GM19467 (cell line): ENCODE results near the gene ADGRD2.

Source experiments
- ATAC-seq: cut with Tn5 transposase; IDR thresholded peaks from one replicate; pipeline ENCODE4 v1.9.1; 2021; ENCODE audit warnings: mild to moderate bottlenecking, moderate library complexity; ENCODE audit not compliant: unreplicated experiment

ADGRD2 gene

DNA sequence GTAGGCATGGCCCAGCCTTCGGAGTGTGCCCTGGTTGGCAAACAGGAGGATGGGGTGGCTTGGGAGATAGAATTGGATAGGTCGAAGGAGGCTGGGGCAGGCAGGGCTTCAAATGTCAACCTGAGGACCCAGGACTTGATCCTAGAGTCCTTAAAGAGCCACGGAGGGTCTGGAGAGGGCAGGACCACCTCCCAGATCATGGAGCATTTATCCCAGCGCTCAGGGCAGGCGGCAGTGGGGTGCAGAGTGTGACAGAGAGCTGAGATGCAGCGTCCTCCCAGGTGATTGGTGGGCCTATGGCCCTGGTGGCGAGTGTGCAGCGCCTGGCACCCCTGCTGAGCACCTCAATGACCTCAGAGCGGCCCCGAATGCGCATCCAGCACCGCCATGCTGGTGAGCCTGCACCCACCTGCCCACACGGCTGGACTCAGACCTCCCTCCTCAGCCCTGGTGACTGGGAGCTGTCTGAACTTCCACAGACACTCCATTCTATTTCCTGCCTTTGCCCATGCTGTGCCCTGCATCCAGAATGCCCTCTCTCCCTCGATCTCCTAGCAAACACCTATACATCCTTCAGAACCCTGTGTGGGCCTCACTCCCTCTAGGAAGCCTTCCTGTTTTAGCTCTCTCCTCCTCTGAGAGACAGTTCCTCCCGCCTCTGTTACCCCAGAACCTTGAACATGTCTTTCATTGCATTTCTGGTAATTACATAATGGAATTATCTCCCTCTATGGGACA, 6.3 kb downstream of the ADGRD2 start:
- ATAC-seq = no peak

DNA sequence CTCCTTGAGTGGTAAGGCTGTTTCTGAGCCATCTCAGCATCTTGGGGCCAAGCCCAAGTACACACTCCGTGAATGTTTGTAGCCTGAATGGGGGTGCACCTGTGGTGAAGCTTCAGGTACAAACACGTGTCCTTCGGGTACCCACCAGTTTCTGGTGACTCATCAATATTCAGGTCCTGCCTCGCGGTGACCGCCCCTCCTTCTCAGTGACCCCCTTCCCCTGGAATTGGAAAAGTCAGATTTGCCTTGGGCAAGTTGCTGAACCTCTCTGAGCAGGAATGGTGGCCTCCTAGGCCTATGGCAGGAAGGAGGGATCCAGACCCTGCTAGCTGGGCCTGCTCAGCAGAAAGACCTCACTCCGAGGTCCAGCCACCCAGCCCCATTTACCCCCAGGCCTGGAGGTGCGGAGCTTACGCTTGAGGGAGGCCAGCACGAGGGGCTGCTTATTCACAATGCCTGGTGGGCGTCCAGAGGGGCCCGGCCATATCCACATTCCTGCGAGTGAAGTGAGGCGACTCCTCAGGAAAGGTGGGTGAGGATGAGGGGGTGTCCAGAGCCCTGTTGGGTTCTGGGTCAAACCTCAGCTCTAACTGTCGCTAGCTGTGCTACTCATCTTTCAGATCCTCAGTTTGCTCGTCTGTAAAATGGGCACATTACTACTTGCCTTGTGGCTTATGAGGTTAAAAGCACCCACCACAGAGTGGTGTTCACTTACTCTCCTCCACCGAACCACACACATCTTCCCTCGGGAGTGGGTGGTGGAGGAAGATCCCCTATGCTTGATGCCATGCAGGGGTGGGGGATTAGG, 7.0 kb downstream of the ADGRD2 start:
- no peak for ATAC-seq

DNA sequence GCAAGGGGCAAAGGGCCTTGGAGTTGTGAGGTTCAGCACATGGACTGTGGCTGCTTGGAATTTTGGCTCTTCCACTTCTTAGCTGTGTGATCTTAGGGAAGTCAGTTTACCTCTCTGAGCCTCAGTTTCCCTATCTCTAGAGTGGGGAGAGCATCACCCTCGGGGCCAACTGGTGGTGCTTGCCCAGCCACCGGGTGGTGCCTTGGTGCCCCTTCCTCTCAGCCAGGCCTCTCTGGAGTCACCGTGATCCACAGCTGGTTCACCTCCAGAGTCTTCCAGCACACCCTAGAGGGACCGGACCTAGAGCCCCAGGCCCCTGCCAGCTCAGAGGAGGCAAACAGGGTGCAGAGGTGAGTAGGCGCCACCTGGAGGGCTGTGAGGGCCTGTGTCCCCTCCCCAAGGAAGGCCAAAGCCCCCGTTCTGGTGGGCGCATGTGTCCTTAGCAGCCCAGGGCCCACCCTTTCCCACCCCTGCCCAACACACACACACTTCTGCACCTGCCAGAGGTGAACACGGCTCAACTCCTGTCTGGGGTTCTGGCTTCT, 7.7 kb downstream of the ADGRD2 start:
- no peak for ATAC-seq

DNA sequence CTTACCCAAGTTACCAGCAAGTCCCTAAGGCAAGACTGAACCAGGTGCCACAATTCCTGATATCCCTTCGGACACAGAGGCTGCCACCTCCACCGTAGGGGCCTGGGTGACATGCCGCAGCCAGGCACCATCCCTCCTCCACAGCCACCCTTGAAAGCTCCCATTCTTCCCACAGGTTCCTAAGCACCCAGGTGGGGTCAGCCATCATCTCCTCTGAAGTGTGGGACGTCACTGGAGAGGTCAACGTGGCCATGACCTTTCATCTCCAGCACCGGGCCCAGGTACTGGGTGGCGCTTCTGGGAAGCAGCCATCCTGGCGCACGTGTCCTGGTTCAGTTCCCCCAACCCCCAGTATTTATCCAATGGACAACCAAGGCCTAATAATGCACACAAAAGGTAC, 8.2 kb downstream of the ADGRD2 start:
- ATAC-seq = no peak

DNA sequence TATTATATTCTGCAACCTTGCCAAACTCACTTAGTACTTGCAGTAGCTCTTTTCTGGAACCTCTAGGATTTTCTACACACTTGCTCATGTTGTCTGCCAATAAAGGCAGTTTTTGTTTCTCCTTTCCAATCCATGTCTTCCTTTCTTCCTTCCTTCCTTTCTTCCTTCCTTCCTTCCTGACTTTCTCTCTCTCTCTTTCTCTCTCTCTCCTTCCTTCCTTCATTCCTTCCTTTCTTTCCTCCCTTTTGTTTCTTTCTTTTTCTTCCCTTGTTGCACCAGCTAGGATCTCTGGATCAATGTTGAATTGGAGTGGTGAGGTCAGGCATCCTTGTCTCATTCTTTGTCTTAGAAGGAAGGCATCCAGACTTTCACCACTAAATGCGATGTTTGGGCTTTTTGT, 12.5 kb downstream of the ADGRD2 start:
- ATAC-seq = no peak

DNA sequence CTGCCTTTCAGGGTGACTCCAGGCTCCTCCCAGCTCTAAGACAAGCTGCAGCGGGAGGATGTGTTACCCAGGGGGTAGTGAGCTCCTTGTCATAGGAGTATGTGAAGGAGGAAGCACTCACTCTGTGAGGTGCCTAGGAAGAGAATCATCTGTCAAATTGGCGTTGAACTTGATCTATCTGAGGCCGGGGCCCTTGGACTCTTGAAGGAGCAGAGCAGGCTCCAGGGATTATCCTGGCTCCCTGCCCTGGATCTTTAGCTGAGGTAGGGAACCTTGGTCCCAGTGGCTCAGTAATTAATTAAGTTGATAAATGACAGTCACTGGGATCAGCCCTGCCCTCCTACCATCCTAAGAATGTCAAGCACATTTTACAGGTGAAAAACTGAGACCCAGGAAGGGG, 15.5 kb downstream of the ADGRD2 start:
- ATAC-seq = no peak

DNA sequence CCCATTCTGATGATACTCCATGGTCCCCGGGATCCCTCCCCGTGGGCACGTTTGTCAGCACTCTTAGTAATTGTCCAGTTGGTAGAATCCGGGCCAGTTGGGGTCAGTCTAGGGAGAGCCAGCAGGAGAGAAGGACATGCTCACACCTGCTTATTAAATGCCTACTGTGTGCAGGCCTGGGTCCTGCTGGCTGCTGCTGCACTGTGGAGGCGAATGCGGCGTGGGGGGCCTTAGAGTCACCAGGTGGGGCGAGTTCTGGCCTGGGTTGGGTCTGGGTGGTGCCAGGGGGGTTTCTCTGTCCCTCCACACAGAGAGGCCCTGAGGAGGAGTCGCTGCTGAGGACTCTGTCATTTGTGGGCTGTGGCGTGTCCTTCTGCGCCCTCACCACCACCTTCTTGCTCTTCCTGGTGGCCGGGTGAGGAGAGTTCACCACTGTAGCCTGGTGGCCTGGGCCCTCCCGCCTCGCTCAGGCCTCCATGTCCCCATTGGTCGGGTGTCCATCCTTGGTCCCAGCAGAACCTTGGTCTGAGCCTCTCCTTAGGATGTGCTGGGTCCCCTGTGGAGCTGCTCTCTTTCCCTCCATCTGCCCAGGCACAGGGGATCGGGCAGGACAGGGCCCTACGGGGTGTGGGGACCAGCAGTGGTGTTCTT, 17.3 kb downstream of the ADGRD2 start:
- no peak for ATAC-seq

DNA sequence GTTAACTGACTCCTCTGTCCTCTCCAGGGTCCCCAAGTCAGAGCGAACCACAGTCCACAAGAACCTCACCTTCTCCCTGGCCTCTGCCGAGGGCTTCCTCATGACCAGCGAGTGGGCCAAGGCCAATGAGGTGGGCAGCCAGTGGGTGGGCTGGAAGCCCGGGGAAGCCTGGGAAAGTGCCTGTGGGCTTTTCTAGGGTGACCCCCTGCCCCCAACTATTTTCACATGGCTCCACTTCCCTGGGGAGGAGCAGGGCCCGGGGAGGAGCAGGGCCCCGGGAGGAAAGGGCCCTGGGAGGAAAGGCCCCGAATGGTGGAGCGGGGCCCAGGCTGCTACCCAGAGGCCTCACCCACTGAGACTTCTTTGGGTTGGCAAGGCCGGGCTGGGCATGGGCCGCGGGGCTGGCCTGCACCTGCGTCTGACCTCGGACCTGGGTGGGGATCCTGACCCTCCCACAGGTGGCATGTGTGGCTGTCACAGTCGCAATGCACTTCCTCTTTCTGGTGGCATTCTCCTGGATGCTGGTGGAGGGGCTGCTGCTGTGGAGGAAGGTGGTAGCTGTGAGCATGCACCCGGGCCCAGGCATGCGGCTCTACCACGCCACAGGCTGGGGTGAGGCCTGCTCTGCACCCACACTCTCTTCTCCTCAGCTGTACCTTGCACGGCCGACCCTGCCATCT, 17.9 kb downstream of the ADGRD2 start:
- no peak for ATAC-seq

DNA sequence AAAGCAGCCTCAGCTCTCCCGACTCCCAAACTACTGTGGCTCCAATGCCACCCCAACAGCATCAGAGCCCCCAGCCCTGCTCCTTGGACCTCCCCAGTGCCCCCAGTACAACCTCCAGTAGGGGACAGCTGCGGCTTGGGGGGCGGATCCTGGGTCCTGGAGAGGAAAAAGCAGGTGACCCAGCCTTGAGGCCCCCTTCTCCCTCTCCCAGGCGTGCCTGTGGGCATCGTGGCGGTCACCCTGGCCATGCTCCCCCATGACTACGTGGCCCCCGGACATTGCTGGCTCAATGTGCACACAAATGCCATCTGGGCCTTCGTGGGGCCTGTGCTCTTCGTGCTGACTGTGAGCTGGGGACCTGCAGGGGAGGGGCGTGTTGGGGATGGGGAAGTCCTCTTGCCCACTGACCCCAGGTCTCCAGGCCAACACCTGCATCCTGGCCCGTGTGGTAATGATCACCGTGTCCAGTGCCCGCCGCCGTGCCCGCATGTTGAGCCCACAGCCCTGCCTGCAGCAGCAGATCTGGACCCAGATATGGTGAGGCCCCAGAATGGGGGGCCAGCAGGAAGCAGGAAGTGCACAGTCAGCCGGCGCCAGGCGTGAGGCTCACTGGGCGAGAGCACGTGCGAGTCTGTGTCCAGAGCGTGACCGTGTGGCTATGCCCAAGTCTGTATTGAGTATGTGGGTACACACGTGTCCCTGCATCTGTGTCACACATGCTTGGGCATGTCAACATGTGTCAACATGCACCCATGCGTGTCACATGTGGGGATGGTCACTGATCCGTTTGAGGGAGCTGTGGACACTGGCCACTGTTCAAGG, 19.0 kb downstream of the ADGRD2 start:
- ATAC-seq = no peak

DNA sequence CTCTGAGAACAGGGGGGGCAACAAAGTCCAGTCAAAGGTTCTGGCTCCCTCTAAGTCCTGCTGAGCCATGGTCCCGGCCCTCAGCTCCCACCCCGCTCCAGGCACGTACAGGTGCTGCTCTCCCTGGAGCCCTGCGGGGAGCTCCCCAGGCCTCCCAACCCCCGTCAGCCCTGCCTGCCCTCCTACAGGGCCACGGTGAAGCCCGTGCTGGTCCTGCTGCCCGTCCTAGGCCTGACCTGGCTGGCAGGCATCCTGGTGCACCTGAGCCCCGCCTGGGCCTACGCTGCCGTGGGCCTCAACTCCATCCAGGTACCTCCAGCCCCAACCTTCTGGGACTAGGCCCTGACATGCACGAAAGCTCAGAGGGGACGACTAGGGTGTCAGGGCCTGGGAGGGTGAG, 20.1 kb downstream of the ADGRD2 start:
- no peak for ATAC-seq

DNA sequence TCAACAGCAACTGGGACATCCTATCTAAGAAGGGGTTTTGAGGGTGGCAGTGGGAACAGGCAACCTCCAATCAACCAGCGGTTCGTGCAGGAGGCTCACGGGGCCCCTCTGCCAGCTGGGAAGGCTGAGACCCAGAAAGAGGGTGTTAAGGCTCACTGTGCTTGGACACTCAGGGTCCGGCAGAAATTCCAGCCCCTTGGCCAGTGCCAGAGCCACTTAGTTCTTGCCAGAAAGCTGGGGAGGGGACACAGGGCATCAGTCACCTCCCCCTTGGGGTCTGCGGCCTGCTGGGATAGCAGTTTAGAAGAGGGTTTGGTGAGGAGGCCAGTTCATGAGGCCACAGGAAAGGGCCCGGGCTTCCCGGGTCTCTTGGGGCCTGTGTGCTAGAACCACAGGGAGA, 20.5 kb downstream of the ADGRD2 start:
- ATAC-seq = no peak

DNA sequence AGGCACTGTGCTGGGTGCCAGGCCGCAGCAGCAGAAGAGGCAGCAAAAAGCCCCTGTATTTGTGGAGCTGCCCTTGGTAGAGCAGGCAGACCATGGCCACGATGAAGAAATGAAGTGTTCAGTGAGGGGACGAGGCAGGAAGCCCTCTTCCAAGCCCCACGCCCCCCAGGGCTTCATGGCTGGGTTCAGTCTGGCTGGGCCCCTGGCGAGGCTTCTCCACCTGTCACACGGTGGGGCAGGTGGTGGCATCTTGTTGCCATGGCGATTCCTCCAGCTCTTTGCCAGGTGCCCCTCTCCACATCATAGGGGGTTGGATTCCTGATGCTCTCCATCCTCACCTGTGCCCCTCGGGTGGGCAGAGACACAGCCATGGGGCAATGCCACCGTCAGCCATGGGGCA, 21.5 kb downstream of the ADGRD2 start:
- no peak for ATAC-seq

DNA sequence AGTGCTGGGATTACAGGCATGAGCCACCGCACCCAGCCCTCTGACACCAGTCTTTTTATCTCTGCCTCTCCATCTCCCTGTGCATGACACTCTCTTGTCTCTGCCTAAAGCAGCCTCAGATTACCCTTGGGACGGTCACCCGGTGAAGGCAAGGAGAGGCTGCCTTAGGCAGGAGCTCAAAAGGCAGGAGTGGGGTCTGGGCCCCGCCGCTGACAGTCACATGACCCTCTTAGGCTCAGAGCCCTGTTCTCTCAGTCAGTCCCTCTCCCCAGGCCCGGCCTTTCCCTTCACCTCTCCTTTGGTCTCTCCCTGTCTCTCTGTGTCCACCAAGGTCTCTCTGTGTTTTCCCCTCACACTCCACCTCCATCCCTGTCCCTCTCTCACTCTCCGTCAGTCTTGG, 22.5 kb downstream of the ADGRD2 start:
- no peak for ATAC-seq

DNA sequence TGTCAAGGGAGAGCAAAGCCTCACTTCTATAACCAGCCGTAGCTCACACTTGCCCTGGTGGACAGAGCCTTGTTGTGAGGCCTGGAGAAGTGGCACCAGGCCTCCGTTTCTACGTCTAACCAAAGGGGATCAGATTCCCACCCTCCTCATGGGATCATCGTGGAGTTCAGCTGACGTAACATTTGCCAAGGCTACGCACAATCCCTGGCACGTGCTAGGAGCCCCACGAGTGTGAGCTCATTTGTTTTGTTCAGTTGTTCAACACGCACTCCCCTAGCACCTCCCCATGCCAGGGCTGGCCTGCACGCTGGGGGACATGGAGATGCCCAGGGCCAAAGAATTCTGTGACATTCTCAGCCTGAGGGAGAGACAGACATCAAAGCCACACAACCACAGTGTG, 23.1 kb downstream of the ADGRD2 start:
- no peak for ATAC-seq

DNA sequence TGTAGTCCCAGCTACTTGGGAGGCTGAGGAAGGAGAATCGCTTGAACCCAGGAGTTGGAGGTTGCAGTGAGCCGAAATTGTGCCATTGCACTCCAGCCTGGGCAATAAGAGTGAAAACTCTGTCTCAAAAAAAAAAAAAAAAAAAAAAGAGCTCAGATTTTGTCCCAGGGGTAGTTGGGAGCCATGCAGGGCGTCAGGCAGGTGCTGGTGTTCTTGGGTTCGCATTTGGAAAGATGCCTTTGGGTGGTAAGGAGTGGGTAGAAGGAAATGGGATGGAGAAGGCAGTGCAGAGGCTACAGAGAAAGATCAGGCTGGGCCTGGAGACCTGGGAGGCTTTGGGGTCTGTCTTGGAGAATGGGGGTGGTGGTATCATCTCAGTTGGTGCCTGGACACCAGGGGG, 23.9 kb downstream of the ADGRD2 start:
- ATAC-seq = no peak

DNA sequence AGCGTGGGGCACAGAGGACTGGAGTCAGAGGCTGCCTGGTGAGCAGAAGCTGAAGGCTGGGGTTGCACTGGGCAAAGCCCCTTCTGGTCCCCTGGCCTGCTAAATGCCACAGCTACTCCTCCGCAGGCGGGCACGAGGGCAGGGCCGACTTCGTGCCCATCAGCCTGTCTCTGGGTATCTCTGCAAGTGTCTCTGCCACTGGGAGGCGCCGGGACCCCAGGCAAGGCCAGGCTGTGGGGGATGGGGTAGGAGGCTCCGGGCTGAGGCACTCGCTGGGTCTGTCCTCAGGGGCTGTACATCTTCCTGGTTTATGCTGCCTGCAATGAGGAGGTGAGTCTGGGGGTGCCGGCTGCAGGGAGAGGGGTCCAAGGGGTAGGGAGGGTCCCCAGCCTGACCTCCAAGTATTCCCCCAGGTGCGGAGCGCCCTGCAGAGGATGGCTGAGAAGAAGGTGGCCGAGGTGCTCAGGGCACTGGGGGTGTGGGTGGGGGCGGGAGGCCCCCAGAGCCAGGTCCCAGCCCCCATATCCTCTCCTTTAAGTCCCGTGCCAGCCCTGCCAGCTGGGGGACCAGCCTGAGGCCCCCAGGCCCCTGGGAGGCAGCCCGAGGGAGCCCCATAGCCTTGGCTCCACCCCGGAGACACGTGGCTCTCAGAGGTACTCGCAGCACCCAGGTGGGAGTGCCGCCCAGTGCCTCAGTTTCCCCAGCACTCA, 25.1 kb downstream of the ADGRD2 start:
- ATAC-seq = no peak

DNA sequence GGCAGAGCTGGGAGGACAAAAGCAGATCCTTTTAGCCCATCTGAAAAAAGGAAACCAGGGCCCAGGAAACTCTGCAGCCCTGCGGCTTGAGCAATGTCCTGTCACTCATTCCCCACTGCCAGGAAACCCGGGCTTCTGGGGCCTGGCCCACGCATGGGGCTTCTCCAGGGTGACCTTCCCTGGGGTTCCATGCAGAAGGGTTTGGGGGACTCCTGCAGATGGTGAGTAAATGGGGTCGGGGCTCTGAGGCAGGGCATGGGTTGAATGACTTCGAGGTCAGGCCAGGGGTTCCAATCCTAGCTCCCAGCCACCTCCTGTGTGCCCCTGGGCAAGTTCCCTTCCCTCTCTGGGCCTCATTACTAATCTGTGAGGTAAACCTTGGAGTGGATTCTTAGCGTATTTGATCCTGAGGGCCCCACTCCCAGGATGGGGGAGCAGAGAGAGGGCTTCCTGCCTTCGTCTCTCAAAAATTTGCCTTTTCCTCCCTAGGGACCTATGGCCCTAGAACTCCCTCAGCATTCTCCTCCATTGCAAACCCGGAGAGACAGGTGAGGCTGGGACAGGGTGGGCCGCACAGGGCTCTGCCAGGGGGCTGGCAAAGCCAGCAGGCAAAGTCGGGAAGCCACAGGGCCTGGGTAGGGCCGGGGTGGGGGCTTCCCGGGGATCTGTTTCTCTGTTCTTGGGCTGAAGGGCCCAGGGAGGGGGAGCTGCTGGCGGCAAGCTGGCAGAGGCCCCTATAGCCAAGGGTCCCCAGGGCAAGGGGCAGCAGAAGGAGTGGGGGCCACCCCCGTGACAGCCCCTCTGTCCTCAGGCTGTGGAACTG, 25.8 kb downstream of the ADGRD2 start:
- no peak for ATAC-seq

DNA sequence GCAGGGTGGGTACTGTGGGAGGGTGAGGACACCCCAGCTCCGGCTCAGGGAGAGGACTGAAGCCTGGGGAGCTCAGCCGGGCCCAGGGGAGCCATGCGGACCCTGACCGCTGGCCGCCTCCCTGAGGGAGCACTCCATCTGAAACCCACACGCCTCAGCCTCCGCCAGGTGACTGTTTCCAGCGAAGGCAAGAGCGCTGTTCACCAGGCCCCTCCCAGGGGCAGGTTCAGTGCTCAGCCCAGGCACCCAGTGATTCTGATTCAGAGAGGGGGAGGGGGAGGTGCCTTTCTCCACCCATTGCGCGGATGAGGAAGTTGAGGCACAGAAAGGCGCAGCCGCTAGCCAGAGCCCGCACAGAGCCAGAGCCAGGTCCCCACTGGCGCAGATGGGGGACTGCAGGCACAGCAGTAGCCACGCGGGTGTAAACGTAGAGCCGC, 27.0 kb downstream of the ADGRD2 start:
- no peak for ATAC-seq
